Bronchial epithelial cell (primary cell): ENCODE data around the gene FMNL1. TPM values are rescaled to one million over a fixed set of nuclear protein-coding genes. Genes with fewer than 3 reads are reported as not detected.

Experiments used
- DNase-seq: peaks from one replicate; pipeline ENCODE4 v3.0.0-alpha.2; 2010; ENCODE audit warnings: low read depth
- FAIRE-seq: peaks from 2 replicates; lab custom pipeline; 2011; peaks lifted over from hg19 to GRCh38; lab: Jason Lieb, UNC
- H3K27me3 ChIP-seq: 2 replicates; pipeline ENCODE4 v1.5.1; 2011; ENCODE audit warnings: low read length; ENCODE audit not compliant: control insufficient read depth, insufficient read depth
- H3K36me3 ChIP-seq: 2 replicates; pipeline ENCODE4 v1.5.1; 2011; ENCODE audit warnings: low read length; ENCODE audit not compliant: control insufficient read depth, insufficient read depth
- H3K4me3 ChIP-seq: 2 replicates; pipeline ENCODE4 v1.5.1; 2011; ENCODE audit warnings: mild to moderate bottlenecking, low read depth, low read length, control low read depth
- CTCF ChIP-seq: IDR thresholded peaks from 2 replicates; pipeline ENCODE4 v1.5.1; 2011; ENCODE audit warnings: mild to moderate bottlenecking, moderate library complexity, low read length, control low read depth, inconsistent platforms; ENCODE audit not compliant: insufficient read depth, severe bottlenecking
- total RNA-seq: library from RNA; depleted of rRNA; stranded (reverse); fragments of >200 nt; gene quantifications from 2 replicates; pipeline ENCODE4 v1.2.1, GENCODE V29; 2014

Gene FMNL1
- total RNA-seq, 1 donor from 2014 or later, result 0.53 TPM

GRCh38 chr17:45261577-45262515 is 40.2 kb downstream of the FMNL1 start, which contains the start of gene SPATA32:
SPATA32 (minus strand) TSS chr17:45262094; CDS start chr17:45262016, 78 bp downstream.
- no peak for FAIRE-seq
- H3K4me3 ChIP-seq, result peak within 1 kb of the TSS; percentile 57
- peak; percentile 40 for DNase-seq

GRCh38 chr17:45262516-45263476 is 41.1 kb downstream of the FMNL1 start:
- Histone ChIP-seq H3K36me3 (peaks cover 13% of the 10 kb centered on the region), H3K27me3 (no peaks in the 10 kb centered on the region), H3K4me3 (peak overlapping the region; percentile 57)
- peak; percentile 86 for FAIRE-seq
- TF ChIP-seq CTCF, result no peak
- DNase-seq, result peak; percentile 26

More at GRCh38 chr17:45261577-45262515, 40.2 kb downstream of the FMNL1 start, which contains the start of gene SPATA32:
- no peak for TF ChIP-seq CTCF
- H3K27me3 ChIP-seq, result no peaks in the 10 kb centered on the region
- H3K36me3 ChIP-seq, result peaks cover 12% of the 10 kb centered on the region

- Histone ChIP-seq H3K4me3 (no peak overlapping the region), H3K27me3 (no peaks in the 10 kb centered on the region), H3K36me3 (peaks cover 13% of the 10 kb centered on the region)
- DNase-seq, result no peak
- FAIRE-seq, result no peak
- no peak for TF ChIP-seq CTCF
These were observed 41.8 kb downstream of the FMNL1 start for GRCh38 chr17:45263477-45263860.

GRCh38 chr17:45264430-45264829 is 42.7 kb downstream of the FMNL1 start:
- Histone ChIP-seq H3K4me3 (no peak overlapping the region), H3K36me3 (peaks cover 16% of the 10 kb centered on the region), H3K27me3 (no peaks in the 10 kb centered on the region)
- FAIRE-seq, result no peak
- DNase-seq, result no peak
- no peak for TF ChIP-seq CTCF

- H3K27me3 ChIP-seq, result no peaks in the 10 kb centered on the region
- no peak for DNase-seq
- H3K36me3 ChIP-seq, result peaks cover 19% of the 10 kb centered on the region
These were observed 43.3 kb downstream of the FMNL1 start for GRCh38 chr17:45264988-45265387.

More at GRCh38 chr17:45264988-45265387, 43.3 kb downstream of the FMNL1 start:
- H3K4me3 ChIP-seq, result no peak overlapping the region
- no peak for FAIRE-seq
- no peak for TF ChIP-seq CTCF
